Suprapubic skin (tissue), 4 donors: ENCODE measurements around the gene CACNA2D3. TPM values are rescaled to one million over a fixed set of nuclear protein-coding genes. Genes with fewer than 3 reads are reported as not detected.

Experiments used
- DNase-seq, 2 donors: peaks; one replicate each; pipeline ENCODE4 v3.0.0-alpha.2; 2019; ENCODE audit warnings: low spot score in 2 of 2
- H3K27ac ChIP-seq: fragments of 200-600 bp; sonication (generic); one replicate; pipeline ENCODE4 v1.5.1; 2019
- H3K27me3 ChIP-seq: fragments of 200-600 bp; sonication (generic); one replicate; pipeline ENCODE4 v1.5.1; 2019
- H3K36me3 ChIP-seq: fragments of 200-600 bp; sonication (generic); one replicate; pipeline ENCODE4 v1.5.1; 2019
- H3K4me1 ChIP-seq: fragments of 200-600 bp; sonication (generic); one replicate; pipeline ENCODE4 v1.5.1; 2019
- H3K4me3 ChIP-seq: fragments of 200-600 bp; sonication (generic); one replicate; pipeline ENCODE4 v1.5.1; 2019; ENCODE audit warnings: mild to moderate bottlenecking
- H3K9me3 ChIP-seq: fragments of 200-600 bp; sonication (generic); one replicate; pipeline ENCODE4 v1.5.1; 2019
- EP300 ChIP-seq: sonication (generic); formaldehyde crosslinking; IDR thresholded peaks from one replicate; pipeline ENCODE4 v1.6.1; 2017; ENCODE audit warnings: antibody characterized with exemption
- POLR2A ChIP-seq, 2 donors: fragments of 450-650 bp; IDR thresholded peaks; one replicate each; pipeline ENCODE4 v1.6.1; 2017; ENCODE audit warnings: antibody characterized with exemption in 2 of 2, mild to moderate bottlenecking in 2 of 2, moderate library complexity in 2 of 2
- POLR2AphosphoS5 ChIP-seq, 3 donors: sonication (generic); formaldehyde crosslinking; IDR thresholded peaks; one replicate each; pipeline ENCODE4 v1.6.1; 2017; ENCODE audit warnings: antibody characterized with exemption in 3 of 3
- WGBS: methylation state at CpG from one replicate; pipeline ENCODE4 v1.1.5; 2018; 5-methylcytosine and 5-hydroxymethylcytosine counted together
- total RNA-seq, 4 donors: library from RNA; depleted of rRNA; stranded (reverse); fragments of >200 nt; gene quantifications; one replicate each; pipeline ENCODE4 v1.1.0, GENCODE V29; 2016
- TF ChIP-seq, protein P1 (sequence below), 2 donors: fragments of 200-600 bp in 1 of 2; fragments of 450-650 bp in 1 of 2; sonication (generic) in 1 of 2; IDR thresholded peaks; one replicate each; pipeline ENCODE4 v1.5.1; 2016 to 2019; ENCODE audit warnings: antibody characterized with exemption in 2 of 2, mild to moderate bottlenecking in 1 of 2, moderate library complexity in 1 of 2

The CACNA2D3 gene
- total RNA-seq, 4 donors from 2014 or later: 0.42 to 2.8 (median 0.95) TPM

DNA sequence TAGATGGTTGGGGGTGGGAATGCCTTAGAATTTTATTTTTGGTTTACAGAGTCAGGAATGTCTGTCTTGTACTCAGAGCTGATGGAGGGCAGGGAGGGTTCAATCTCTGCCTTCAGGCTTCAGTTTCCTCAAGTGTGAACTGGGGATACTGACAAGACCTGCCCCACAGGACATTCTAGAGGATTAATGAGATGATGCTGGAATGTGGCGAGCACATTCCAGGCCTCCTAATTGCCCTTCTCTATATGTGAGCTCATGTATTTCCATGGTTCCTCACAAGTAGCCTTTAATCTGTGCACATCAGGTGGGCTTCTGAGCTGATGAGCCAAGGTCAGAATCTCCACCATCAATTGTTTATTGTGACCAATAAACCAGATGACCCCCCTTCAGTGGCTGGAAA is 90.4 kb downstream of the CACNA2D3 start:
- Histone ChIP-seq H3K27me3 (no peaks in the 10 kb centered on the region), H3K36me3 (no peaks in the 10 kb centered on the region), H3K9me3 (no peaks in the 10 kb centered on the region), H3K4me3 (no peak overlapping the region), H3K27ac (no peak overlapping the region), H3K4me1 (no peaks in the 10 kb centered on the region)
- 100% methylated on average over 1 of the region's 1 CpG for WGBS
- TF ChIP-seq, protein P1, sequence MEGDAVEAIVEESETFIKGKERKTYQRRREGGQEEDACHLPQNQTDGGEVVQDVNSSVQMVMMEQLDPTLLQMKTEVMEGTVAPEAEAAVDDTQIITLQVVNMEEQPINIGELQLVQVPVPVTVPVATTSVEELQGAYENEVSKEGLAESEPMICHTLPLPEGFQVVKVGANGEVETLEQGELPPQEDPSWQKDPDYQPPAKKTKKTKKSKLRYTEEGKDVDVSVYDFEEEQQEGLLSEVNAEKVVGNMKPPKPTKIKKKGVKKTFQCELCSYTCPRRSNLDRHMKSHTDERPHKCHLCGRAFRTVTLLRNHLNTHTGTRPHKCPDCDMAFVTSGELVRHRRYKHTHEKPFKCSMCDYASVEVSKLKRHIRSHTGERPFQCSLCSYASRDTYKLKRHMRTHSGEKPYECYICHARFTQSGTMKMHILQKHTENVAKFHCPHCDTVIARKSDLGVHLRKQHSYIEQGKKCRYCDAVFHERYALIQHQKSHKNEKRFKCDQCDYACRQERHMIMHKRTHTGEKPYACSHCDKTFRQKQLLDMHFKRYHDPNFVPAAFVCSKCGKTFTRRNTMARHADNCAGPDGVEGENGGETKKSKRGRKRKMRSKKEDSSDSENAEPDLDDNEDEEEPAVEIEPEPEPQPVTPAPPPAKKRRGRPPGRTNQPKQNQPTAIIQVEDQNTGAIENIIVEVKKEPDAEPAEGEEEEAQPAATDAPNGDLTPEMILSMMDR (IDR thresholded peaks at IDR 0.05): no peak
- TF ChIP-seq POLR2A (IDR thresholded peaks at IDR 0.05) (no peak), POLR2AphosphoS5 (IDR thresholded peaks at IDR 0.05) (no peak), EP300 (no peak)
- DNase-seq: no peak

DNA sequence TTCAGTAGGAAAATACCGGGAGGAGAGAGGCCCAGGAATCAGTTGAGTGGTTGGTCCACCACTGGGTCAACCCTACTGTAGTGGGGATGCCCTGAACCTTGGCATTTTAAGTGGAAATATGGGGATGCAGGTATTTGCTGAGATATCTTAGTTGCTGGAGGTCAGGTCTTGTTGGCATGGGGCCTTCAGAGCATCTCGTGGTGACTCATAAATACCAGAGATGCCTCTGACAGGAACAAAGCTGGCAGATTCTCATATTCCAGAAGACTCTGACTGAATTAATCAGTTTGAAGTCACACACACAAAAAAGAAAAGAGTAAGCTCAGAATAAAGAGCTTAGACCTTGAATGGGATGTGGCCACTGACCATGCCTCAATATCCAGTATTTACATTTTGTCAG is 91.6 kb downstream of the CACNA2D3 start:
- H3K36me3 ChIP-seq: no peaks in the 10 kb centered on the region
- H3K4me1 ChIP-seq: no peaks in the 10 kb centered on the region
- no peaks in the 10 kb centered on the region for H3K27me3 ChIP-seq
- H3K4me3 ChIP-seq: no peak overlapping the region
- TF ChIP-seq POLR2AphosphoS5 (IDR thresholded peaks at IDR 0.05): no peak
- TF ChIP-seq EP300: no peak
- TF ChIP-seq, protein P1 (IDR thresholded peaks at IDR 0.05): no peak
- DNase-seq: no peak
- 55% methylated on average over 2 of the region's 2 CpGs for WGBS
- H3K27ac ChIP-seq: no peak overlapping the region
- no peaks in the 10 kb centered on the region for H3K9me3 ChIP-seq

DNA sequence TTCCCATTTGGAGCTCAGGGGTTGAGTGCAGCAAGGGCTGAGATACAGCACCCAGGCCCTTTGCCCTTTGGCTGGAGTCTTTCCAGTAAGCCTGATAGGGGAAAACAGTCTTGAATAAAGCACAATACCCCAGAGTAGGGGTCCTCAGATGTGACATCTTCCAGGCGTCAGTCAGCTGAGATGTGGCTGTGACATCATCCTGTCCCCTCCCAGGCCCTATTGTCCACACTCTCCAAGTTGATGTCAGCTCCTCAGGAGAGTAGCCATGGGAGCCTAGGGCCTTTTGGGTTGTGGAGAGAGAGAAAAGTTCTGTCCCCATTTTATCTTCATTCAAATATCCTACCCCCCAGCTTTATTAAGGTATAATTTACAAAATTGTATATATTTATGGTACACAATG is 92.5 kb downstream of the CACNA2D3 start:
- H3K4me1 ChIP-seq: no peaks in the 10 kb centered on the region
- 86% methylated on average over 1 of the region's 1 CpG for WGBS
- no peaks in the 10 kb centered on the region for H3K36me3 ChIP-seq
- TF ChIP-seq EP300: no peak
- TF ChIP-seq POLR2A (IDR thresholded peaks at IDR 0.05): no peak
- no peak for TF ChIP-seq POLR2AphosphoS5 (IDR thresholded peaks at IDR 0.05)
- TF ChIP-seq, protein P1 (IDR thresholded peaks at IDR 0.05): no peak
- H3K4me3 ChIP-seq: no peak overlapping the region
- H3K27ac ChIP-seq: no peak overlapping the region
- no peak for DNase-seq
- no peaks in the 10 kb centered on the region for H3K27me3 ChIP-seq
- no peaks in the 10 kb centered on the region for H3K9me3 ChIP-seq

DNA sequence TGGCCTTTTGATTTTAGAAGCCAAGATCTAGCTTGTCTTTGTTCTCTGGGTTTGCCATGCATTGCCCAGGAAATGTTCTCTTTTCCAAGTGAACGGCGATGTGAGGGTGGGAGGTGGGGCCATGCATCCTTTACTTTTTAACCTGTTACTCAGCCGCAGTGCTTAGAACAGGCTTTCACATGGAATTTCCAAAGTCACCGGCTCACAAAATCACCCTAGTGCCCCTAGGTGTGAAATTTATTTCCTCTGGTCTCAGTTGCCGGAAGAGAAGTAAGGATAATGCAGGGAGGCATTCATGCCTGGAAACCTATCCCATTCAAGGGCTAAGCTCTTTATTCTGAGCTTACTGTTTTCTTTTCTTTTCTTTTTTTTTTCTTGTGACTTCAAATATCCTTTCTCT is 93.2 kb downstream of the CACNA2D3 start:
- H3K27ac ChIP-seq: no peak overlapping the region
- H3K27me3 ChIP-seq: no peaks in the 10 kb centered on the region
- H3K4me3 ChIP-seq: no peak overlapping the region
- no peaks in the 10 kb centered on the region for H3K9me3 ChIP-seq
- WGBS: 69% methylated on average over 5 of the region's 5 CpGs
- DNase-seq: no peak
- no peak for TF ChIP-seq EP300
- TF ChIP-seq, protein P1 (IDR thresholded peaks at IDR 0.05): no peak
- no peak for TF ChIP-seq POLR2AphosphoS5 (IDR thresholded peaks at IDR 0.05)
- TF ChIP-seq POLR2A (IDR thresholded peaks at IDR 0.05): no peak
- no peaks in the 10 kb centered on the region for H3K4me1 ChIP-seq
- H3K36me3 ChIP-seq: no peaks in the 10 kb centered on the region

DNA sequence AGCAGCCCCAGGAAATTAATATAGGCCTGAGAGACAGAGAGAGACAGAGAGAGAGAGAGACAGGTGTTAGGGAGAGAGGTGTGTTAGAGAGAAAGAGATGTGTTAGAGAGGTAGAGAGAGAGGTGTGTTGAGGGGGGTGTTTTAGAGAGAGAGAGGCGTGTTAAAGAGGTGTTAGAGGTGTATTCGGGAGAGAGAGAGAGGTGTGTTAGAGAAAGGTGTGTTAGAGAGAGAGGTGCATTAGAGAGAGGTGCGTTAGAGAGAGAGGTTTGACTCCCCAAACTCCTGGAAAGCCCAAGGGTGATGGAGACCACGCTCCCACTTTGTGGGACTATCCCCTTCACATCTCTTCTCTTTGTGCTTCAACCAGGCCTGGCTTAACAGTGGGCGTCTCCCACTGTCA is 95.5 kb downstream of the CACNA2D3 start:
- no peaks in the 10 kb centered on the region for H3K9me3 ChIP-seq
- TF ChIP-seq POLR2A (IDR thresholded peaks at IDR 0.05) (no peak), POLR2AphosphoS5 (IDR thresholded peaks at IDR 0.05) (no peak), EP300 (no peak)
- TF ChIP-seq, protein P1 (IDR thresholded peaks at IDR 0.05): no peak
- no peaks in the 10 kb centered on the region for H3K27me3 ChIP-seq
- DNase-seq: no peak
- H3K27ac ChIP-seq: no peak overlapping the region
- no peaks in the 10 kb centered on the region for H3K4me1 ChIP-seq
- H3K36me3 ChIP-seq: no peaks in the 10 kb centered on the region
- 70% methylated on average over 5 of the region's 5 CpGs for WGBS
- no peak overlapping the region for H3K4me3 ChIP-seq
